ENCODE data around the gene PHF12. TPM values are rescaled to one million over a fixed set of nuclear protein-coding genes. Genes with fewer than 3 reads are reported as not detected.

The PHF12 gene
- total RNA-seq, 1 donor from 2014 or later, result 33.6 TPM

DNA sequence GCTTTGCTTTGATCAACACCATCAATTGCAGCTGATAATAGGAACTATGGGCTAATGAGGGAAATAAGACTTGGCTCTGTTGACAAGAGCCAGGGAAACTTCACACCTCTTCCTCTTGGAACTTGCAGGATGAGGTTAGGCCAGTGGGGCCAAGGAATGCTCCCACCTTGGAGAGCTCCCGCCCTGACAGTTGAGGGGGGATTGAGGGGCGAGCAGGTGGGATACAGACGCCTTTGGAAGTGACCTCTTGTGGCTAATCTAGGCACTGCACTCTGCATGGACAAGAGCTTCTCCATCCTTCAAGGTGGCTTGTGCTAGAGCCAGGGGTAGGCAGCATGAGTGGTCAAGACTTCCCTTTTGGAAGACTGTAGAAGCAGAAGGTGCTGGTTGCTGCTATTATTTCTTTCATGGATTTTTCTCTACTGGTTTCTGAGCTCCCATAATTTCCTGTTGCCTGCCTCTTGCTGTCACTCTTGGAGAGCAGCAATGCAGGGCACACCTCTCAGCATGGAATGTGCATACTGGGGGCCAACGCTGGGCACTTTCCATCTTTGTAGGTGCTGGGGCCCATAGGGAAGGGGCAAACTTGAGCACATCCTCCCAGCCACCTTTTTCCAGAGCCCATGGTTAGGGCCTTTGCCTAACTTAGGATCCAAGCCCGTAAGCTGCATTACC lies 2.3 kb upstream of the PHF12 start:
- Mint-ChIP-seq H3K4me3 (ENCODE audit: unreplicated experiment) (no peak overlapping the region), H3K27ac (ENCODE audit: unreplicated experiment) (no peak overlapping the region), H3K27me3 (ENCODE audit: low read depth) (no peaks in the 10 kb centered on the region), H3K36me3 (ENCODE audit: low read depth) (no peaks in the 10 kb centered on the region), H3K9me3 (ENCODE audit: low read depth) (no peaks in the 10 kb centered on the region), H3K4me1 (ENCODE audit: low read depth) (peaks cover 8% of the 10 kb centered on the region)
- DNase-seq (ENCODE audit: low spot score), result no peak
- TF ChIP-seq CTCF (IDR thresholded peaks at IDR 0.05), result peak; percentile 81

GRCh38 chr17:28951991-28952975 lies 965 bp upstream of the PHF12 start:
- peak; percentile 97 for DNase-seq (ENCODE audit: low spot score)
- H3K27ac Mint-ChIP-seq (ENCODE audit: unreplicated experiment), result no peak overlapping the region

DNA sequence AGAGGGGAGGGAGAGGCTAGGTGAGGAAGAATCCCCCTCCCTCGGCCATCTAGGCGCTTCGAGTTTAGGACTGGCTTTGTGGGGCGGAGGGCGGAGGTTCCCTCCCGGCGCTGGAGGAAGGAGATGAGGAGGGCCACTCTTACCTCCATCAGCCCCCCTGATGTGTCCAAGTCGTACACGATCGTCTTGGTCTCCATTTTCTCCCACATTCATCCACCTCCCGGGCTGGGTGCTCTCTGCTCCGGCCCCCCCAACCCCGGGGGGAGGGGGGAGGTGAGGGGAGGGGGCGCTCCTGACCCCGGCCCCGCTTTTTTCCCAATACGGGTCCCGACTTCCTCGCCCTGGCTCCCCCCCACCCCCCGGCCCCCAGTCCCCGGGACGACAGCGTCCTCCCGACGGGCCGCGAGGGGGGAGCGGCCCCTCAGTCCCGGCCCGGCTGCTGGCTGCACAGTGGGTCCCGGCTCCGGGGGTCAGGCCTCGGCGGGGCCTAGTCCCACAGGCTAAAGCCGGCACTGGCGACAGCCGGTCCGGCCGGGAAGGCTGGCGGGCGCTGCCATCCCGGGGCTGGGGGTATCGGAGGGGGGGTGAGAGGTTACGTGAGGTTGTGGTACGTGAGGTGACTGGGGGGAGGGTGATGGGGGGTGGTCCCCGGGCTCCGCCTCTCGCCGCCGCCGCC lies 428 bp downstream of the PHF12 start:
- Mint-ChIP-seq H3K4me3 (ENCODE audit: unreplicated experiment) (peak overlapping the region; percentile 93), H3K4me1 (ENCODE audit: low read depth) (peaks cover 32% of the 10 kb centered on the region), H3K36me3 (ENCODE audit: low read depth) (no peaks in the 10 kb centered on the region), H3K9me3 (ENCODE audit: low read depth) (no peaks in the 10 kb centered on the region), H3K27me3 (ENCODE audit: low read depth) (no peaks in the 10 kb centered on the region), H3K27ac (ENCODE audit: unreplicated experiment) (peak overlapping the region; percentile 92)
- no peak for TF ChIP-seq CTCF (IDR thresholded peaks at IDR 0.05)
- DNase-seq (ENCODE audit: low spot score), result no peak

More at GRCh38 chr17:28951991-28952975, 965 bp upstream of the PHF12 start:
- no peaks in the 10 kb centered on the region for H3K27me3 Mint-ChIP-seq (ENCODE audit: low read depth)
- H3K36me3 Mint-ChIP-seq (ENCODE audit: low read depth), result no peaks in the 10 kb centered on the region
- H3K9me3 Mint-ChIP-seq (ENCODE audit: low read depth), result no peaks in the 10 kb centered on the region
- no peak overlapping the region for H3K4me3 Mint-ChIP-seq (ENCODE audit: unreplicated experiment)
- TF ChIP-seq CTCF (IDR thresholded peaks at IDR 0.05), result no peak
- peaks cover 20% of the 10 kb centered on the region for H3K4me1 Mint-ChIP-seq (ENCODE audit: low read depth)

DNA sequence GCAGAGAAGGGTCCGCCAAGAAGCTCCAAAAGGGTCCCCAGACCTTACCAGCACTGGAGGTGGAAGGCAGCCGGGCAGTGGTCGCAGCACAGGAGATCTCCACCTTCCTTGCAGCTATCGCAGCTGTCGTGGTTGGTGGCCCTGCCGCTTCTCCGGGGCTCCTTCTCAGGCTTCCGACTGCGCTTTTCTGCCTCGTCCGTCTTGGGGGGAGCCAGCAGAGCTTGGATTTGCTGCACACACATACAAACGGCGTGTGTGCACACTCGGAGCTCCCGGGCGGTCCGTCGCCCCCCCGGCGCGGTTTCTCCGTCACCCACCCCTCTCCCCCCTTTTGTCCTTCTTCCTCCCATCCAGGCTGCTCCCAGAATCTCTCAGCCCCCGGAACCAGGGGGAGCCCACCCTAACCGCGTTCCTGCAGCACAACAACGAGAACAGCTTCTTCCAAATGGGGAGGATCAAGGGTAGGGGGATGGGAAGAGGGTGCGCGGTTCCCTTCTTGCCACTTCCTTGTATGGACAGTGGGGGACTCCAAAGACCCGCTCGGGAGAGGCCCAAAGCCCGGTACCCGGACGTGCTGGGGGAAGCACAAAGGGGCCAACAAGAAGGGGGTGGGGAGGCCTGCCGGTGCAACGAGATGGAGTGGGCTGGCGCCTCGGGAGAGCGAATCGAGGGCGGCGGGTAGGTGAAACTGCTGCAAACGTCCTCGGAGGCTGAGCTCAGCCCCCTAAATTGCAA lies 1.1 kb downstream of the PHF12 start:
- peak overlapping the region; percentile 92 for H3K27ac Mint-ChIP-seq (ENCODE audit: unreplicated experiment)
- TF ChIP-seq CTCF (IDR thresholded peaks at IDR 0.05), result no peak
- no peaks in the 10 kb centered on the region for H3K27me3 Mint-ChIP-seq (ENCODE audit: low read depth)
- peak; percentile 88 for DNase-seq (ENCODE audit: low spot score)
- H3K9me3 Mint-ChIP-seq (ENCODE audit: low read depth), result no peaks in the 10 kb centered on the region
- no peaks in the 10 kb centered on the region for H3K36me3 Mint-ChIP-seq (ENCODE audit: low read depth)
- peak overlapping the region; percentile 93 for H3K4me3 Mint-ChIP-seq (ENCODE audit: unreplicated experiment)
- H3K4me1 Mint-ChIP-seq (ENCODE audit: low read depth), result peaks cover 39% of the 10 kb centered on the region

Data from chondrocyte (in vitro differentiated cells).